Measurements from ENCODE around the gene AURKAIP1.

- TF ChIP-seq TAF1 (IDR thresholded peaks at IDR 0.05; ENCODE audit: low read depth, low read length) (no peak), POLR2A (IDR thresholded peaks at IDR 0.05; ENCODE audit: low read depth, low read length) (no peak)
Observed at GRCh38 chr1:1359308-1359663, 15.7 kb downstream of the AURKAIP1 start.
